GM13977 (cell line): ENCODE data around the gene TNFSF9.

Source experiments
- DNase-seq: peaks from one replicate; pipeline ENCODE4 v3.0.0; 2012; ENCODE audit warnings: low spot score
- in situ Hi-C: fragments of 300-500 bp; cut with MboI; formaldehyde crosslinking; loops from one replicate; pipeline ENCODE4 v1.12.0; 2022; ENCODE audit warnings: low sequenced_read_pairs, low pct_unique_long_range_greater_than_20kb, mixed read lengths, inconsistent platforms; ENCODE audit not compliant: unreplicated experiment
- TF ChIP-seq, protein P1 (sequence below): IDR thresholded peaks from 2 replicates; pipeline ENCODE4 v1.5.1; 2012; ENCODE audit warnings: mild to moderate bottlenecking, control low read depth; ENCODE audit not compliant: insufficient read depth; ENCODE audit errors: extremely low read depth, missing control alignments

Gene TNFSF9

DNA sequence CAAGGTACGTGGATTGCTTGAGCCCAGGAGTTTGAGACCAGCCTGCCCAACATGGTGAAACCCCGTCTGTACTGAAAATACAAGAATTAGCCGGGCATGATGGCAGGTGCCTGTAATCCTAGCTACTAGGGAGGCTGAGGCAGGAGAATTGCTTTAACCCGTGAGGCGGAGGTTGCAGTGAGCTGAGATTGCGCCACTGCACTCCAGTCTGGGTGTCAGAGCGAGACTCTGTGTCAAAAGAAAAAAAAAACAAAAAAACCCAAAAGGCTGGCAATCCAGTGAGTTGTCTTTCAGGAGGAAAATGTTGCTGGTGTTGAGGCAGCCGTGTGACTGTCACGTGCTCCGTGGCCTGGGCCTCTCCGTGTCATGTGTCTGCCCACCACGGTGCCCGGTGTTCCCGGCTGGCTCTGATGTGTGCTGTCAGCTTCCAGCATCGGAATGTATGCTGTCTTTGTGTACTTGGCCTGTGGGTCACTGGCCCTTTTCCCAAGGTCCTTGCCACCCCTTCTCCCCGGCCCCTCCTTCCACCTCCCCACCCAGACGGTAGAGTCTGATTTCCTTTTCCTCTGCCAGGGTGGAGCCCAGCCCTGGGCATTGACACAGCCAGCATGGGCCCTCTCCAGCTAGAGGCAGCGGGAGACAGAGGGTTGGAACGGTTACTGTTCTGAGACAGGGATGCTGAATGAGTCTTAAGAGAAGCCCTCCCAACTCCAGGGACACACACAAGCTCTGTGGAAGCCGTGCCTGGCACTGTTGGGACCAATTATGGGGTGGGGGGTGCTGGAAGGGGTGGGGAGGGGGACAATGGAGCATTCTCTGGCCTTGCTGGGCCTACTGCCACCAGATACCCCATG is 21.5 kb upstream of the TNFSF9 start:
- TF ChIP-seq, protein P1, sequence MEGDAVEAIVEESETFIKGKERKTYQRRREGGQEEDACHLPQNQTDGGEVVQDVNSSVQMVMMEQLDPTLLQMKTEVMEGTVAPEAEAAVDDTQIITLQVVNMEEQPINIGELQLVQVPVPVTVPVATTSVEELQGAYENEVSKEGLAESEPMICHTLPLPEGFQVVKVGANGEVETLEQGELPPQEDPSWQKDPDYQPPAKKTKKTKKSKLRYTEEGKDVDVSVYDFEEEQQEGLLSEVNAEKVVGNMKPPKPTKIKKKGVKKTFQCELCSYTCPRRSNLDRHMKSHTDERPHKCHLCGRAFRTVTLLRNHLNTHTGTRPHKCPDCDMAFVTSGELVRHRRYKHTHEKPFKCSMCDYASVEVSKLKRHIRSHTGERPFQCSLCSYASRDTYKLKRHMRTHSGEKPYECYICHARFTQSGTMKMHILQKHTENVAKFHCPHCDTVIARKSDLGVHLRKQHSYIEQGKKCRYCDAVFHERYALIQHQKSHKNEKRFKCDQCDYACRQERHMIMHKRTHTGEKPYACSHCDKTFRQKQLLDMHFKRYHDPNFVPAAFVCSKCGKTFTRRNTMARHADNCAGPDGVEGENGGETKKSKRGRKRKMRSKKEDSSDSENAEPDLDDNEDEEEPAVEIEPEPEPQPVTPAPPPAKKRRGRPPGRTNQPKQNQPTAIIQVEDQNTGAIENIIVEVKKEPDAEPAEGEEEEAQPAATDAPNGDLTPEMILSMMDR: no peak
- in situ Hi-C loops: loop anchor here (25.0 kb wide), 1 partner anchor 353 kb away; no protein-coding TSS in a partner anchor
- no peak for DNase-seq

GRCh38 chr19:6510618-6511017 is 20.2 kb upstream of the TNFSF9 start:
- in situ Hi-C loops: loop anchor here (25.0 kb wide), 1 partner anchor 352 kb away; no protein-coding TSS in a partner anchor
- peak; percentile 2 for DNase-seq
- TF ChIP-seq, protein P1: no peak

- in situ Hi-C loops: loop anchor here (25.0 kb wide), 1 partner anchor 348 kb away; no protein-coding TSS in a partner anchor
- DNase-seq: peak; percentile 2
- TF ChIP-seq, protein P1: no peak
These were observed 16.7 kb upstream of the TNFSF9 start for GRCh38 chr19:6514089-6514488.

- TF ChIP-seq, protein P1: no peak
- in situ Hi-C loops: loop anchor here (5.0 to 25.0 kb wide), 2 partner anchors 117 to 347 kb away; no protein-coding TSS in a partner anchor
- no peak for DNase-seq
These were observed 15.8 kb upstream of the TNFSF9 start for GRCh38 chr19:6514926-6515544.

DNA sequence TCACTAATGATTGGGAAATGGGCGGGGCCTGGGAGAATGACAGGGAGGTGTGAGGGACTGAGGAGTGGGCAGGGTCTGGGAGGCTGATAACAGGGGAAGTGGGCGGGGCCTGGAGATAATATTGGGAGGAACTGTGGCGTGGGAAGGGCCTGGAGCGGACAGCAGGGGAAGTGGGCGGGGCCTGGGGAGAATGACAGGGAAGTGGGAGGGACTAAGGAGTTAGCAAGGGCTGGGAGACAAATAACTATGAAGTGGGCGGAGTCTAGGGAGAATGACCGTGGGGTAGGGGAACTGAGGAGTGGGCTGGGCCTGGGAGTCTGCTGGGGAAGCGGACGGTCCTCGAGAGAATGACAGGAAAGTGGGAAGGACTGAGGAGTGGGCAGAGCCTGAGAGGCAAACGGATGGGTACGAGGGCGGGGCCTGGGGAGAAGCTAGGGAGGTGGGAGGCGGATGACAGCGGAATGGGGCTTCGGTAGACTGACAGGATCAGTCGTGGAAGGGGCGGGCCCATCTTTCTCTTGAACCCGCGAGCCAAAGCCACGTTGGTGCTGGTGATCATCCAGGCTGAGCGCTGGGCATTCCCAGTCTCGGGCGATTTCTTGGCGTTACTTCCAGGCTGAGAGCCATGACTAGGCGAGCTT is 14.7 kb upstream of the TNFSF9 start:
- TF ChIP-seq, protein P1: no peak
- in situ Hi-C loops: loop anchor here (5.0 to 25.0 kb wide), 2 partner anchors 116 to 346 kb away; no protein-coding TSS in a partner anchor
- peak; percentile 93 for DNase-seq

DNA sequence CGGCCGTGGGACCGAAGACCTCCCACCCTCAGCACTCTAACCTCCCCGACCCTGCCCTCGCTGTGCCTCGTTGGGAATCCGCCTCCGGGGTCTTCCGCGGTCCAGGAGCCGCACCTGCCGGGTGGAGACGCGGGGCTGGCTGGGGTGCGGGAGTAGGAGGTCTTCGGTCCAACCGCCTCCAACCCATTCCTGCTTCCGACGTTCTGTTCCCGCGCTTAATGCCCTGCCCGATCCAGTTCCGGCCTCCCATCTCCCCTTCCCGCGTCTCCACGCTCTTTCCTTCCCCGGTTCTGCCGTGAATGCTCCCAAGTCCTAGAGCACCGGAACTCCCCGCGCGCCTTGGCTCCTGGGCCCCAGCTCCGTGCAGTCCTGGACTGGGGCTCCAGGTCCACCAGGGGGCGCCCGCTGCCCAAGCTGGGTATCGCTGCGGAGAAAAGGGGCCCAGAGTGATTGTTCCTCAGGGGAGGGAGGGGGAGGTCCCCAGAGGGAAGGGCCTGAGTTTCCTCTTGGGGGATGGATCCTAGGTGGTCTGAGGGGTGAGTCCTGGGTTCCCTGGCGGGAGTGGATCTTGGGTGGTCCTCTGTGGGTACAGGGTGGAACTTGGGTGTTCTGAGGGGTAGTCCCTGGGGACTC is 14.1 kb upstream of the TNFSF9 start:
- TF ChIP-seq, protein P1: peak; percentile 95
- in situ Hi-C loops: loop anchor here (5.0 to 25.0 kb wide), 2 partner anchors 116 to 346 kb away; no protein-coding TSS in a partner anchor
- peak; percentile 83 for DNase-seq
